GM18951 (cell line): ENCODE results near the gene RAB26.

Source experiments
- POLR2A ChIP-seq: IDR thresholded peaks from 4 replicates; pipeline ENCODE4 v1.6.1; 2011; ENCODE audit warnings: mild to moderate bottlenecking; ENCODE audit not compliant: insufficient read length, insufficient read depth; ENCODE audit errors: extremely low read depth
- in situ Hi-C: fragments of 300-500 bp; cut with MboI; formaldehyde crosslinking; loops from one replicate; pipeline ENCODE4 v1.12.0; 2022; ENCODE audit warnings: low sequenced_read_pairs, mixed read lengths, inconsistent platforms; ENCODE audit not compliant: unreplicated experiment

RAB26 gene

DNA sequence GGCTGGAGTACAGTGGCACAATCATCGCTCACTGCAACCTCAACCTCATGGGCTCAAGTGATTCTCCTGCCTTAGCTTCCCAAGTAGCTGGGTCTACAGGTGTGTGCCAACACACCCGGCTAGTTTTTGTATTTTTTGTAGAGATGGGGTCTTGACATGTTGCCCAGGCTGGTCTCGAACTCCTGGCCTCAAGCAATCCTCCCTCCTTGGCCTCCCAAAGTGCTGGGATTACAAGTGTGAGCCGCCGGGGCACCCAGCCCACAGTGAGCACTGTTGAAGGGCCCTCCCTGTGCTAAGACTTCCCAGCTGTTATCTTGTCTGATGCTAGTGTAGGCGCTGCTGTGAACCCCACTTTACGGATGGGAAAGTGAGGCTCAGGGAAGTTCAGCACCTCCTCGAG is 40.0 kb downstream of the RAB26 start:
- no peak for TF ChIP-seq POLR2A
- in situ Hi-C loops, result no loop called here

DNA sequence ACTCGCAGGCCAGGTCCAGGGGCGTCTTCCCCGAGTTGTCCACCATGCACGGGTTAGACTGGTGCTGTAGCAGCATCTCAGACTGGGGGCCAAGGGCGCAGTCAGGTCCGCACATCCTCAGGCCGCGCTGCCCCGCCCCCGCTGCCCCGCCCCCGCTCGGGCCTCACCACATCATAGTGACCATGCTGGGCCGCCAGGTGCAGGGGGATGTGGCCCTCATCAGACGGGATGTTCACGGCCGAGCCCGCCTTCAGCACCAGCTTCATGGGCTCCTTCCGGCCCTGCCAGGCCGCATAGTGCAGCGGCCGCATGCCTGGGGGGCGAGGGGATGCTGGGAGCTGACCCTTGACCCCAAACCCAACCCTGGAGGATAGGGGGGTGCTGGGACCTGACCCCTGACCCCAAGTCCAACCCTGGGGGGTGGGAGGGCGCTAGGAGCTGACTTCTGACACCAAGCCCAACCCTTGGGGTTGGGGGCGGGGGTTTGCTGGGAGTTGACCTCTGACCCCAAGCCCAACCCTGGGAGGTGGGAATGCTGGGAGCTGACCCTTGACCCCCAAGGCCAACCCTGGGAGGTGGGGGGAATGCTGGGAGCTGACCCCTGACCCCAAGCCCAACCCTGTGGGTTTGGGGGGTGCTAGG is 40.9 kb downstream of the RAB26 start:
- TF ChIP-seq POLR2A, result no peak
- in situ Hi-C loops, result no loop called here

DNA sequence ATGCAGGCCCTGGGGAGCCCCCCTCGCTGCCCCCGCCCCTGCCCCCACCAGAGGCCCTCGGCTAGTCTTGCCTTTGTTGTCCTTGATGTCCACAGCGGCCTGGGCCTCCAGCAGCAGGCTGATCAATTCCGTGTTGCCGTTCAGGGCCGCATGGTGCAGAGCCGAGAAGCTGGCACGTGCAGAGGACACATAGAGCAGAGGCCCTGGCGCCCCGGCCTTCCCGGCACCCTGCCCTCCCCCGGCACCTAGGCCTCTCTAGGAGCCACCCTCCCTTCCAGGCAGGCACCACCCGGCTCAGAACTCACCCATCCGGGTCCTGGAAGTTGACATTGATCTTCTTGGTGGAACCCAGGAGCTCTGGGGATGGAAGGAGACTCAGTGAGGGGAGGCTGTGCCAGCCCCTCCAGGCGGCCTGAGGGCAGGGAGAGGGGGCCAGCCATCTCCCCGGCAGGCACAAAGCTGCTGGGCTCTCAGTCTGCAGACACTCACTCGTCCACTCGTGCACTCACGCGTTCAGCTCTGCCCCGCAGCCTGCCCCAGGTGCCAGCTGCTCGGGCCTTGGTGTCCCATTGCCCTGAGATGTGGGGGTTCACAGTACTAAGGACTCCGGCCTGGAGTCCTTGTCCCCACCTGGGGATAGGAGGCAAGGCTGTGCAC is 41.7 kb downstream of the RAB26 start:
- in situ Hi-C loops, result no loop called here
- TF ChIP-seq POLR2A, result no peak

DNA sequence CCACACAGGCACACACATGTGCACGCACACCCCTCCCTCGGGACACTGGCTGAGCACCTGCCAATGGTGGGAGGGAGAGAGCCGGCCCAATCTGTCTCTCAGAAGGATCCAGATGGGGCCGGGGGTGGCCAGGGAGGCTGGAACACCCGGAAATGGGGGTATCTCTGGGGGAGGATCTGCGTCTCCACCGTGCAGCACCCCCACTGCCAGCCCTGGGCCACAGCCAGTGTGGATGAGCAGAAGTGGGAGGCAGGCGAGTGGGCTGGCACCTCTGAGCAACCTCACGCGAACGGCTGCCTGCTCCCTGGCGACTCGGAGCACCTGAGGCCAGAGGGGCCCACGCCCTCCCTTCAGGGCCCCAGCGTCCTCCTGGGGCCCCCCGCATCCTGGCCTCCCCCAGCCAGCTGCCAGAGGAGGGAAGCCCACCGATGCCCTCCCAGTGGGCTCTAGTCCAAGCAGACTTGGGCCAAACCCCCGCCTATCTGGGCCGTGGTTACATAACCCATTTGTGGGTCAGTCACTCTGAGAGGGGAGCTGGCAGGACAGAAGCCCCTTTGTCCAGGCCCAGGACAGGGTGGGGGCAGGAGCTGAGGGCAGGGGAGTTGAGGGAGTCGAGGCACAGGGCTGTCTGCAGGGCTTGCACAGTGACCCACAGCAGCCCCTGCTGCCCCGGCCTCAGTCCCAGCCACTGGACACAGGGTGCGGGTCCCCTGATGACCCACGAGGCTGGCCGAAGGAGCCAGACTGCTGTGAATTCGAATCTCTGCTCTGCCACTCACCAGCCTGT is 42.4 kb downstream of the RAB26 start:
- in situ Hi-C loops, result no loop called here
- TF ChIP-seq POLR2A, result no peak

DNA sequence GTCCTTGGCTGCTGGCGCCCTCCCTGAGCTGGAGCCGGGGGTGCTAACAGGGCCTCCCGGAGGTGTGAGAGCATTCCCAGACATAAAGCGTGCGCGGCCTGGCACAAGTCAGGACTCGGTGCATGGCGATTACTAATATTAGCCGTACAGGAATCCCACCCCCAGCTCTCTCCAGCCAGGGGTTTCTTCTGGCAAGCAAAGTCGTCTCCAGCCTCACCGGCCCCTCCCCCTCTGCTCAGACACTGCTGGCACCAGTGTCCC is 43.0 kb downstream of the RAB26 start:
- in situ Hi-C loops, result no loop called here
- TF ChIP-seq POLR2A, result no peak

DNA sequence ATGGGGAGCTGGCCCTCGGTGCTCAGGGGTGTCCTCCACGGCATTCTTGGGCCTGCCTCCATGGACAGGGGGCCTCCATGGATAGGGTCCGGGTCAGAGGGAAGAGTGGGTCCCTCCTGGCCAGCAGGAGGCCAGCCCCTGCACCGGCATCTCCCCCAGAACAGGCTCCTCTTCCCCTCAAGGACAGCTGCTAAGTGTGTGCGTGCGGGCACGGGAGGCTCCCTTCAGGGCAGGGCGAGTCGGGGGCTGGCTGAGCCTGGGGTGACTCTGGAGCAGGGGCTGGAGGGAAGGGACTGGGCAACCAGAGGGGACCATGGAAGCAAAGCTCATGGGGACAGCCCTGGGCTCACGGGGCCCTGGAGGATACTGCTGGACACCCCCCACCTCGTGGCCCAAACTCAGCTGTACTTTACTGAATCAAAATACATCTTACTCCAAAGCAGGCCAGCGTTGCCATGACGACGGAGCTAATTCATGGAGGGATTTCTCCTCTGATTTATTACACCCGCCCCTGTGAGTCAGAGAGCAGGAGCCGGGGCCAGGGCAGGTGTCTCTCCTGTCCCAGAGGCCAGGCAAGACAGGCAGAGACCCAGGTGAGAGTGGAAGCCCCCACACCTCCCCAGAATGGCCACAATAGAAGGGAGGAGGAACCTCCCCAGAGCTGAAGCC is 45.9 kb downstream of the RAB26 start:
- in situ Hi-C loops, result no loop called here
- TF ChIP-seq POLR2A, result no peak

DNA sequence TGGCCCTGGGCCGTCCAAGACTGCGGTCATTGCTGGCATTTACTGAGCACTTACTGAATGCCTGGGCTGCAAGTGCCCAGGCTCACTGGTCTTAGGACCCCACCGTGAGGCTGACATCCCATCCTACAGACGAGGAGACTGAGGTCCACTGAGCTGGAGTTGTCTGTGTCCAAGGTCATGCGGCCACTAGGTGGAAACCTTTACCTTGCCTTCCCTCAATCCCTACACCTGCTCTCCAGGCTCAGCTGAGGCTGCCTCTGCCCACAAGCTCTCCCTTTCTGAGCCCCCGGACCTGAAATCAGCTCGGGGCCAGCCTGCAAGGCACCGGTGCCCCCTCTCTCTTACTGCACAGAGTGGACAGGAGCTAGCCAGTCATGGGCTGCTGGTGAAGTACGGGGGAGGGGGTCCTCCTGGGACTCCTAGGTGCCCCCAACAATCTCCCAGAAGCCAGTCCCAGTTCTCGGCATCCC is 46.5 kb downstream of the RAB26 start:
- in situ Hi-C loops, result no loop called here
- TF ChIP-seq POLR2A, result no peak

DNA sequence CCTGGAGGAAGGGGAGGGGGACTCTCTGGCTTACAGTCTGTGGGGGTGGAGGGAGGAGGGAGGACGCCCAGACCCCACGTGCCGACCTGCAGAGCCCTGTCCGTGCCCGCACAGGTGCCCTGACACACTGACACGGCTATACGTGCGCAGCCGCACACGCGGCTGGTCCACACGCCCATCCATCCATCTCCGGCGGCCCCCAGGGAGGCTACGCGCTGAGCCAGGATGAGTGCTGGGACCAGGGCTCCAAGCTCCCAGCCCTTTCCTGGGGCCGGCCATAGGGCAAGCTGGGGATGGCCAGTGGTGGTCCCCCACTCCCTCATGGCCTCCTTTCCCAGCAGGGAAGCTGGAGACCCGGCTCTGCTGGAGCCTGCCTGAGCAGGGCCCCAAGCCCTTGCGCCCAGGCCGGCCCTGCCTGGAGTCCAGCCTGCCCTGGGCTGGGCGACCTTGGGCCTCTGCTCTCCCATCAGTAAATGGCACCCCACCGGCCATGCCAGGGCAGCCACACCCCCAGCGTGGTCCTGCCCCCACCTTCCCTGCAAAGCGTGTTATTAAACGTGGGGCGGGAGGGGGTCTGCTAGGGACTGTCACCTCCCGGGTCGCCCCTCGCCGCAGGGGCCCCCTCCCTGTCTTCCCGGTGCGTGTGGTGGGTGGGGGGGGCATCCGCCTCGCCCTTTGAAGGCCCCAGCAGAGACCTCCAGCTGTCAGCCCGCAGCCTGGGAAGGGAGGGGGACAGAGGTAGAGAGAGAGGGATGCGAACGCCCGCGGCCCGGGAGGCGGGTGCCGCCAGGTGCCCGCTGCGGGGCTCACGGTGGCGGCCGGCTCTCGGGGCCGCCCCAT is 47.1 kb downstream of the RAB26 start:
- in situ Hi-C loops, result no loop called here

DNA sequence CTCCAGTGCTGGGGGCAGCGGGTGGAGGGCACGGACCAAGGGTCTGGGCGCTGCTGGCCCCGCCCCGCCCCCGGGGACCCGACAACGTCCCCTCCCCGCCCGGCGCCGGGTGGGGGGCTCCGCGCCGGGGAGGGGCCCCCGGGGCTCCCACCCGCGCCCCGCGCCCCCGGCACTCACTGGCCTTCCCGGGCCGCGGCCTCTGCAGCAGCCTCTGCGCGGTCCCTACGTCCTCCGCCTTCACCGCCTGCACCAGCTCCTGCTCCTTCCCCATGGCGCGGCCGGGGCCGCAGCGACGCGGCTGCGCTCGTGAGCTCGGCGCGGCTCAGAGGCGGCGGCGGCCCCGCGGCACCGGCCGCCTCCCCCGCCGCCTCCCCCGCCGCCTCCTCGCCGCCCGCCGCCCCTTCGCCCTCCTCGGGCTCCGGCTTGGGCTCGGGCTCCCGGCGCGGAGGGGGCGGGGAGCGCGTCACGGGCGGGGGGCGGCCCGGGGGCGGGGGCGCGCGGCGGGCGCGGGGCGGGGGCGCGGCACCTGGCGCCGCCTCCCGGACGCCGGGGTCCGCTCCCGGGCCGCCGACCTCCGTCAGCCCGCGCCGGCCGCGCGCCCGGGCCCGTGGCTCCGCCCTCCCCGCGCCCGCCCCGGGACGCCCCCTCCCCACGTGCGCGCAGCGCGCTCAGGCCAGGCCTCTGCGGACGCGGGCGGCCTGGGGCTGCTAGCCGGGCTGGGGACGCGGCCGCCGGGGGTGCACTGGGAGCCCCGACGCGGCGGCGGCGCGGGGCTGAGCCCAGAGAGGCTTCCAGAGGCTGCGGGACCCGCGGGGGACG is 47.9 kb downstream of the RAB26 start, which contains the start of gene CASKIN1:
Gene CASKIN1 (minus strand): TSS at position 444 of the 819 bp plus-strand sequence. CDS start 173 bp downstream, at position 271.
- no peak for TF ChIP-seq POLR2A
- in situ Hi-C loops, result no loop called here

More for the DNA sequence above, 47.1 kb downstream of the RAB26 start:
- TF ChIP-seq POLR2A, result no peak

DNA sequence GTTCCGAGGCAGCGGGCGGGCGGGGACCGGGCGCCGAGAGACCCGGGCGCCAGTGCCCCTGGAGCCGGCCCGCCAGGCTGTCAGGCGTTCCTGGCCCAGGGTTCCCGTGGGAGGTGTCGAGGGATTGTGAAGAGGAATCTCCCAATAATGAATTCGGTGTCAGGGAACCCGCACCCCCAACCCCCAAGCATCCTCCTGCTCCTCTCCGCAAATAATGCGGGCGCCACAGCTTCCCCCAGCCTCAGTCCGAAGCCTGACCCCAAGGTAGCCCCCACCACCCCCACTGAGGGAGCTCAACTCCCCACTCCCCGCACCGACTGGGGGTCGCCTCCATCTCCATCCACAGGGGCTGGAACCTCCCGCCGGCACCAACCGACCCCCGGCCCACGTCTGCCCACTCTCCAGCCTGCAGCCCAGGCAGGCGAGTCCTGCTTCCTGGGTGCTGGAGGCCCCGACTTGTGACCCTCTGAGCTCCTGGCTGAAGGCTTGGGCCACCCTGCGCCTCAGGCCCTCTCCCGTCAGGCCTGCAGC is 48.6 kb downstream of the RAB26 start:
- no peak for TF ChIP-seq POLR2A
- in situ Hi-C loops, result no loop called here

DNA sequence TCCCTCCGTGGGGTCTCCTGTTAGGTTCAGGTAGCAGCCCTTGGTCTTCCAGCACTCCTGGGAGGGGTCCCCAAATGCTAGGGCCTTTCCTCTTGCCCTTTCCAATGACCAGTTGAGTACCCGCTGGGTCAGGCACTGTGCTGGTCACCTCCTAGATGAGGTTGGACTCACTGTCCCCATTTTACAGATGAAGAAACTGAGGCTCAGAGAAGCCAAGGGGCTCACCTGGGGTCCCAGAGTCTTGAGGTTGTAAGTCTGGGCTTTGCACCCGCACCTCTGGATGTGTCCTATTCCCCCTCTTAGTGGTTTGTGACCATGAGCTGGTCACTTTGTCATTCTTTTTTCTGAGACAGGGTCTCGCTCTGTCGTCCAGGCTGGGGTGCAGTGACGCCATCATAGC is 49.3 kb downstream of the RAB26 start:
- no peak for TF ChIP-seq POLR2A
- in situ Hi-C loops, result no loop called here
